ENCODE results near the gene TNFSF11.
"Not testable (repeated sequence)": the region's sequence is repeated elsewhere in the genome, so short reads cannot be mapped to it uniquely, and the experiment has no call there.

The TNFSF11 gene

GRCh38 chr13:42574011-42574410 lies at the start of gene TNFSF11:
Gene TNFSF11, plus strand, starts transcription at chr13:42574152. Its CDS starts 152 bp downstream, at chr13:42574304.
- no peak for DNase-seq (ENCODE audit: low spot score)

DNA sequence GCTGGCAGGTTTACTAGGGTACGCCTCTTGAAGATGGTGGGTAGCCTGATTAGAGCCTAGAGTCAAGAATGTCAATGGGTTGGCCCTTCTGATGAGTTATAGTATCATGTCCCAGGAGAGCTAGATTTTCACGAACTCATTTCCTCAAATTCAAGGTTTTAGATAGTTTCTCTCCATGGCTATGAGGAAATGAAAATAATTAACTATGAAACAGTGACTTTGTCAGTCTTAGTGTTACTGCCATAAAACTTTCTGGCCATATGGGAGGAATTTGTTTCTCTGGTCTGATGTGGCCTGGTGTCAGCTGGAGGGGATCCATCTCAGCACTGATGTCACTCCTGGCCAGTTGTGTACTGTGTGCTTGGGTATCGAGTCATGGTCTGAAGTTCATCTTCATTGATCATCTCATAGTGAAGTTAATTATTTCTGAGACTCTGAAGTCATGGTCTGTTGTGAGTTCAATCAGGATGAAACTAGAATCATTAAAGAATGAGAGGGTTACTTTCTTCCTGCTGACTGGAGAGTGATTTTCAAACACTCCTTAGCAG lies 49.4 kb upstream of the TNFSF11 start:
- DNase-seq (ENCODE audit: low spot score) = no peak

DNA sequence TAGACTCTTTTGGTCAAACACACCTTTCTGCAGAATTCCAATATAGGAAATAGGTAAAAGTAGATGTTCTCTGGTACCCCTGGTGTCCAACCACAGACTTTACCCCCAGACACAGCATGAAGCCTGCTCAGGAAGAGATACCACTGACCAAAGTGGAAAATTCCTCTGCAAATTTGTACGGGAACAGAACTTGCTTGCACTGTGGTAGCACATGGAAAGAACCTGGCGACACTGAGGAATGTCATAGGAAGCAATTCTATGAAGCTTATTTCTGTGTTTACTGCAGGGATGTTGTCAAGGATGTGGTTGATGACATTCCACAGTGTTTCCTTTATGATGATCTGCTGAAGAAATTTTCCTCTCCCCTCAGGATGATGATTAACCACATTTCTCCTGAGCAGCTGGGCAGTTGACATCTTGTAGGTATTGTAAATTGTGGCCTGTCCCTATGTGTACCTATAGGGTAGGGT lies 48.9 kb upstream of the TNFSF11 start:
- DNase-seq (ENCODE audit: low spot score) = no peak

DNA sequence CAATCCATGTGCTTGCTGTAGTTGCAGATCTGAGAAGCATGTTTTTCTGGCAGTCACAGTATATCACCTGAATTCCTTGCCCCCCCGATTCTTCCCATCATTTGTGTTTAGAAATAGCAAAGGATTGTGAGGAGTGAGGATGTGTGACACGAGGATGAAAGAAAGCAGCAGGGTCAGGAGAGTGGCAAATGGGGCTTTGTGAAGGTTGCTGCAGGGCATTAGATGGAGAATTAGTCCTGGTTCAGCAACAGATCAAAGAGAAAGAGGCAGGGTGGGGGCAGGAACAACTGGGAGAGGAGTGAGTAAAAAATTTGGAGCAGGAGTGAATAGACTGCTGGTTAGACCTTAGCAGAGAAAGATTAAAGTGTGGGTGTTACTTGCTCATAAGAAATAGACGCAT lies 47.7 kb upstream of the TNFSF11 start:
- no peak for DNase-seq (ENCODE audit: low spot score)

DNA sequence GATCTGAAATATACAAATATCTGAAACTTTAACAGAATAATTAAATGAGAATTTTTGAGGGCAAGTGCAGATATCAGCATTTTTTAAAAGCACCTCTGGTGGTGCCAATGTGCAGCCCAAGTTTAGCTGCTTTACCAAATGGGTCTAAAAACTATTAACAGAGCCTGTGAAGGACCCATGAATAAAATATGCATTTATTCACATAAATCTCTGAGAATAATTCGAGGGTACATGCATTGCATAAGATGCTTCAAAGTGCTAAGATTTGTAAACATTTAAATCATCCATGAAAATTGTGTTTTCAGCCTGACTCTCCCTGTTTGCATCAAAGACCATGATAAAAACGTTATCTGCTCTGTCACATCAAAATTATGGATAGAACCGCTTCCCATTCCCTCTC lies 47.1 kb upstream of the TNFSF11 start:
- no peak for DNase-seq (ENCODE audit: low spot score)

GRCh38 chr13:42532561-42533335 lies 41.2 kb upstream of the TNFSF11 start:
- DNase-seq (ENCODE audit: low spot score) = no peak

GRCh38 chr13:42533336-42533591 lies 40.7 kb upstream of the TNFSF11 start:
- DNase-seq (ENCODE audit: low spot score) = no peak

- no peak for DNase-seq (ENCODE audit: low spot score)
These were observed 39.2 kb upstream of the TNFSF11 start for GRCh38 chr13:42534785-42535184.

- DNase-seq (ENCODE audit: low spot score) = no peak
These were observed 35.0 kb upstream of the TNFSF11 start for GRCh38 chr13:42538996-42539395.

- DNase-seq (ENCODE audit: low spot score) = no peak
These were observed 34.3 kb upstream of the TNFSF11 start for GRCh38 chr13:42539670-42540069.

GRCh38 chr13:42543215-42543797 lies 30.6 kb upstream of the TNFSF11 start:
- no peak for DNase-seq (ENCODE audit: low spot score)

DNA sequence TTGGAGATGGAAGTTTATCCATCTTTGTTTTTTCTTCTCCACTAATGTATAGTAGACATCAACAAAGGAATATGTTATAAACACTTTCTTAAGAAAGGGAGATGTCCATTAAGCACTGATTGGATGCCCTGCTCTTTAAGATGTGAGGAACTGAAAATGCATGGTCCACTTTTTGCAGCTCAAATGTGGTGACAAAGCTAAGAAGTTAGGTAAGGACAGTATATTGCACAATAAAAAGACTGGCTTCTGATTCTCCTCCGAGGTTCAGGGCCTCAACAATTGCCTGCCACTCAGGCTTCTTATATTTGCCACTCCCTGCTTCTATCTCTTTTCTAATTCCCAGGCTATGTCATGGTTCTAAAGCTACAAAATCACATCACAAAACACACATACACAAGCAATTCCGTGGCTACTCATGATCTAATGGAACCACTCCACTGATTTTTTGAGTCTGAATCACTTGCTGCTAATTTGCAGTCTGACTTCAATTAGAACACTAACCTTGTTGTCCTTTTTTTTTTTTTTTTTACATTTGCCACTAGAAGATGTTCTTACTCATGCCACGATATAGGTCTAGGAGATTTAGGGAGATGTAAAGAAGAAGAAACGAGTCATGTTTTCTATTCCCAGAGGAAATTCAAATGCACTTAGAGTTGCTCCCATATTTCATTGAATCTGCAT lies 29.6 kb upstream of the TNFSF11 start:
- no peak for DNase-seq (ENCODE audit: low spot score)

DNA sequence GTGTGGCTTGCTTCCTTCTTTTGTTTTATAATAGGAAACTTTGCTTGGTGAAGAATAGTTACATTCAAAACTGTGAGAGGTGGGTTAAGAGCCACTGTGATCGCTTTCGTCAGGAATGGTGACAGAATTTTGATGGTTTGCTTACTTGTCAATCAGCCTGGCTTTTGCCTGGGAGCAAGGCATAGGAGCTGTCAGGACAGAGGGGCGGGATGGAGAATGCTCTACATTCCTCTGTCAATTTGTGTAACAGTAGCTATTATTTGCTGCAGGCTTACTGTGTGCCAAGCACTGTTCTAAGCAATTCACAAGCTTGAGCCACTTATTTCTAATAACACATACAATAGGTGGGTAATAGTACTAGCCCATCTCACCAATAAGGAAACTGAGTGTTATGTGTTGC lies 28.1 kb upstream of the TNFSF11 start:
- no peak for DNase-seq (ENCODE audit: low spot score)

GRCh38 chr13:42547612-42548011 lies 26.3 kb upstream of the TNFSF11 start:
- DNase-seq (ENCODE audit: low spot score) = no peak

DNA sequence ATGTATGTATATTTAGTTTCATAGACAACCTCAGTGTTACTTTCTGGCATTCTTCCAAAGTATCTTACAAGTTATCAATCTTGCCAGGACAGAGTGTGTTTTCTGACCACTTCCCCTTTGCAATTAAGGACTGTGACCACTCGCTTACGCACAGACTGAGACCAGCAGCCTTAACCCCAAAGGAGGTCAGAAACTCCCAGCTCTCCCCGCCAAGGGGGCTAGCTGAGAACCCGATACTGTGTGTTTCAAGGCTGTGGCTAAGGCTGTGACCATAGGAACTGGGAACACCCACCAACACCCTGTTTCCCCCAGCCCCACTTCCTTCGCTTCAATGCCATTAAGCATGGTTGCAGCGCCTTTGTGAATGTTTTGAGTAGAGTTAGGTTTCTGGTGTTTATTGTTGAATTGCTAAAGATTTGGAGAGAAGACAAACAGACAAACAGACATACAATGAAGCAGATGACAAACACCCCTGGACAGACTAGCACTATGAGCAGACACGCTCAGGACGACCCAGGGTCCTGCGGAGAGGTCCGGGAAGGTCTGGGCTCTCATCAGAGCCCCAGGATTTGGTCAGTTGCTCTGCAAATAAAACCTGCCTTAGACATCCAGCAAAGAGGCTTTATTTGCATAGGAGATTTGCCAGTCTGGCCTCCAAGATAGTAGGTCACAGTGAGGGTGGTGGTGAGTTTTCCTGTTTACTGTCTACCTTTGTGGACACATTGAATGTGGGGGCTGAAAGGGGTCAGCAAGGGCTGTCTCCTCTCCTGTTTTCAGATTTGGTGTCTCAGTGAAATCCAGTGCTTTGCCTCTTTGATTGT lies 25.0 kb upstream of the TNFSF11 start:
- no peak for DNase-seq (ENCODE audit: low spot score)

DNA sequence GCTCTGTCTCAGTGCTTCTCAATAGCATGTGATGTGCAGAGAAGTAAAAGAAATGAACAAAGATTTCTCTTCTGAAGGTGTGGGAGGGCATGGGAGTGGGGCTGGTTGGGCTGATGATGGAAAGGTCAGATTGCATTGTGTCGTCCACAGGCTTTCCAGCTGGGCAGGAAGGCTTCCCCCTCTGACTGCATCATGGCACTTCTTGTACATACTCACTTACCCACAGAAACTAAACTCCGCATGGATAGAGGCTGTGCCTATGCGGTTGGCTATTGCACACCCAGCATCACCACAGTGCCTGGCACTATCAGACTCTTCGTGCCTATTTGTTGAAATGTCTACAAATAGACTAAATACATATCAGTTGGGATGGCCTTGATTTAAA lies 24.4 kb upstream of the TNFSF11 start:
- no peak for DNase-seq (ENCODE audit: low spot score)

- no peak for DNase-seq (ENCODE audit: low spot score)
These were observed 22.3 kb upstream of the TNFSF11 start for GRCh38 chr13:42551611-42552010.

DNA sequence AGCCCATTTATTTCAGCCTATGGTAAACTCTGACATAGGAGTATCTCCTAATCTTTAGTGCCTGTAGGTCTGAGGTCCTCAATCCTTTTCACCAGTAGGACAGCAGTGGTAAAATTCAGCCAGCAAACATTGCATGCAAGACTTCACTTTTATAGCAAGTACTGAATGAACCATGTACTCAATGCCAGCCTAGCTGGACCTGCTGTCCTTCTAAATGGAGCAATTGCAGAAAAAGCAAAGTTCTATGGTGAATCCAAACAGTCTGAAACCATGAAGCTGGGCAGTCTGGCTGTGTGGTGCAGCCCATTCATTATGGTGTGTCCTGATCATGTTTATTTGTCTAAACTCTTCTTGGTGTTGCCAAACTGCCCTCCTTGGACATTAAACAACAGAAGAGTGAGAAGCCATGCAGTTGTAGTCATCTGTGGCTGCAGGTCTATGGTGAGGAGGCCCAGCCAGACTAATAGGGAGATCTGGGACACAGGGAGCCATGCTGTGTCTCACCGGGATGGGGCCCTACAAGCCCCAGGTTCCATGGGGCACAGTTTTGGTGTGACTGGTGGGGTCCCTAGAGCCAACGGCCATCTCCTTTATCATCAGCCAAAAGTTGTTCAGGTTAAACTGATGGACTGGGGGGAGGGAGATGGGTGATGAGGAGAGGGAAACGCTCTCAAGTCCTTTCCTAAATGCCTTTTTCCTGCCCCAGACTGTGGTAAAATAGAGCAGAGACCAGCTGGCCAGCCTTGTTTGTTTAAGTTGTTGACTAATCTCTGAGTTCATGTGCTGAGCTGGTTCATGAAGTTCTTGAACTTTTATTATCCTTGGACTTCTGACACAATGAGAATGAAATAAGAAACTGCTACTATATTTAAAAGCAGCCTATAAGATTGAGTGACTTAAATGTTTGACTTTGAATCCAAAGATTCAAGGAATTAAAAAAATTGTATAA lies 20.6 kb upstream of the TNFSF11 start:
- no peak for DNase-seq (ENCODE audit: low spot score)

DNA sequence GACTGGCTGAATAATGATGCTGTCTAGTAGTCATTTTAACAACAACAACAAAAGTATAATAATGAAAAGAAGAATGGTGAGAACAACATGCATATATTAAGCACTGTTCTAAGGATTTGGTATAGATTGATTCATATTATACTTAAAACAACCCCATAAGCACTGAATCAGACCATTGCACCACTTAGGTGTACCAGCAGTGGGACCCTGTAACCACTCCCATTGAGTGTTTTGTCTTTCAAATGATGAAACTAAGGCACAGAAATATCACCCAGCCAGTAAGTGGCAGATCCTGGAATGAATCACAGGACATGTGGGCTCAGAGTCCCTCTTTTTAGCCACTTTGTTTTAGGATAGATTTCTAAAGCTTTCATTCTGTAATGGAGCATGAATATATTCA lies 14.9 kb upstream of the TNFSF11 start:
- DNase-seq (ENCODE audit: low spot score) = no peak

- not testable (repeated sequence) for DNase-seq (ENCODE audit: low spot score)
These were observed 14.3 kb upstream of the TNFSF11 start for GRCh38 chr13:42559573-42560218.

GRCh38 chr13:42560320-42560719 lies 13.6 kb upstream of the TNFSF11 start:
- not testable (repeated sequence) for DNase-seq (ENCODE audit: low spot score)

Data from hematopoietic multipotent progenitor cell treated with erythropoietin and hydrocortisone succinate and interleukin-3 and kit ligand, for 15 days (in vitro differentiated cells).